IMR-90 (cell line): ENCODE data around the gene RARRES1.

ENCODE experiments used
- CEBPB ChIP-seq: IDR thresholded peaks from 2 replicates; pipeline ENCODE4 v1.6.1; 2012; ENCODE audit warnings: low read depth, low read length, improper control_type of control experiment
- CTCF ChIP-seq: conservative IDR thresholded peaks from 2 replicates; pipeline ENCODE4 v1.5.1; 2012; ENCODE audit warnings: mild to moderate bottlenecking, low read depth, low read length, improper control_type of control experiment
- FOS ChIP-seq: fragments of 150-350 bp; IDR thresholded peaks from 2 replicates; pipeline ENCODE4 v1.6.1; 2016; ENCODE audit warnings: low read depth, low read length
- MAFK ChIP-seq: IDR thresholded peaks from 2 replicates; pipeline ENCODE4 v1.6.1; 2012; ENCODE audit warnings: low read depth, low read length, improper control_type of control experiment
- MAZ ChIP-seq: IDR thresholded peaks from 2 replicates; pipeline ENCODE4 v1.6.1; 2012; ENCODE audit warnings: low read depth, mild to moderate bottlenecking, low read length, improper control_type of control experiment, moderate library complexity, borderline replicate concordance
- POLR2A ChIP-seq: IDR thresholded peaks from 2 replicates; pipeline ENCODE4 v1.6.1; 2012; ENCODE audit warnings: mild to moderate bottlenecking, low read depth, low read length
- RAD21 ChIP-seq: IDR thresholded peaks from 2 replicates; pipeline ENCODE4 v1.6.1; 2012; ENCODE audit warnings: low read length, improper control_type of control experiment
- RCOR1 ChIP-seq: IDR thresholded peaks from 2 replicates; pipeline ENCODE4 v1.6.1; 2012; ENCODE audit warnings: mild to moderate bottlenecking, low read length, improper control_type of control experiment; ENCODE audit not compliant: insufficient replicate concordance
- RFX5 ChIP-seq: IDR thresholded peaks from 2 replicates; pipeline ENCODE4 v1.8.0; 2012; ENCODE audit warnings: low read depth, mild to moderate bottlenecking, low read length, moderate library complexity
- SMC3 ChIP-seq: fragments of 150-350 bp; IDR thresholded peaks from 2 replicates; pipeline ENCODE4 v1.6.1; 2016; ENCODE audit warnings: low read depth, mild to moderate bottlenecking, antibody characterized with exemption, low read length, moderate library complexity

DNA sequence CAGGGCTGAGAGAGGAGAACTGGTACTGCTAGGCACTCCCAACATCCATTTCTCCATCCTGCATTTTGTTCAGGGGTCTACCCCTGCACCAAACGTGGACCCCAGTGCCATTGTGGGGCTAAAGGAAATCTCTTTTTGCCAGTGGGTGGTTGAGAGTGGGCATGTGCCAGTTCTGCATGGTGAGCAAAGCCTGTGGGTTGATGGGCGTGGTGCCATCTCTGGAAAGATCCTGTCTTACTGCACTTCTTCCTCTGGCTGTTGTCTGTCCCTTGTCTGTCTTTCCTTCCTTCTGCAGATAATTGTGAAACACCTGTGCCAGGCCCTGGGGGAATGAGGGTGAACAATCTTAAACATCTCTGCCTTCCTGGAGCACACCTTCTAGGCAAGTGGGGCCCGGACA lies 1.4 kb upstream of the RARRES1 start:
- TF ChIP-seq CTCF (no peak), RFX5 (no peak), POLR2A (no peak), FOS (no peak), SMC3 (no peak), RAD21 (no peak), MAFK (no peak), MAZ (no peak), RCOR1 (no peak), CEBPB (no peak)
